CMK (cell line): ENCODE data around the gene INPP5F.
"Not testable (repeated sequence)": the region's sequence is repeated elsewhere in the genome, so short reads cannot be mapped to it uniquely, and the experiment has no call there.

Experiments
- DNase-seq: peaks from one replicate; pipeline ENCODE4 v3.0.0-alpha.2; 2010; ENCODE audit warnings: low read depth

INPP5F gene

DNA sequence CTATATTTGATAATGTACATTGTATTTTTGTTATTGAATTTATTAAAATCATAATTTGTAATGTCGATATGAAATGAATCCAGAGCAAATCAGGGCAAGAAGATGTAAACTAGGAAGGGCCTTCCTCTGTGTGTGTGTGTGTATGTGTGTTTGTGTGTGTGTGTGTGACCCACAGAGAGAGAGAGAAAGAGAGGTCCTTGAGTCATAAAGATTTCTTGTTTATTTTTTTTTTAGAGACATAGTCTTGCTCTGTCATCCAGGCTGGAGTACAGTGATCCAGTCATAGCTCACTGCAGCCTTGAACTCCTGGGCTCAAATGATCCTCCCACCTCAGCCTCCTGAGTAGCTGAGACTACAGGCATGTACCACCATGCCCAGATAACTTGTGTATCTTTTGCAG lies 50.7 kb downstream of the INPP5F start:
- DNase-seq: no peak

DNA sequence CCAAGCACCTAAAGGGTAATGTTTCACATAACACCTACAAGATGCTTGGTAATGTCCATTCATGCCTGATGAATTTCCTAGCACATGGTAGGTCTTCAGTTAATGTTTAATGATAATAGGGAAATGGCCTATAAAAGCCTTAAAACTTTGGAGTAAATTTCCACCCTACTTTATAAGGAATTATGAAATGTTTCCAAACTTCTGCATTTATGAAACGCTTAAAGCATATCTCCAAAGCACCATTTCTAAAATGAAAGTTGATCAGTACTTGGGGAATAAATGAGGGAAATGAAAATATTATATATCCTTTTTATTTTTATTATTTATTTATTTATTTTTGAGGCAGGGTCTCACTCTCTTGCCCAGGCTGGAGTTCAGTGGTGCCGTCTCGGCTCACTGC lies 51.8 kb downstream of the INPP5F start:
- no peak for DNase-seq

DNA sequence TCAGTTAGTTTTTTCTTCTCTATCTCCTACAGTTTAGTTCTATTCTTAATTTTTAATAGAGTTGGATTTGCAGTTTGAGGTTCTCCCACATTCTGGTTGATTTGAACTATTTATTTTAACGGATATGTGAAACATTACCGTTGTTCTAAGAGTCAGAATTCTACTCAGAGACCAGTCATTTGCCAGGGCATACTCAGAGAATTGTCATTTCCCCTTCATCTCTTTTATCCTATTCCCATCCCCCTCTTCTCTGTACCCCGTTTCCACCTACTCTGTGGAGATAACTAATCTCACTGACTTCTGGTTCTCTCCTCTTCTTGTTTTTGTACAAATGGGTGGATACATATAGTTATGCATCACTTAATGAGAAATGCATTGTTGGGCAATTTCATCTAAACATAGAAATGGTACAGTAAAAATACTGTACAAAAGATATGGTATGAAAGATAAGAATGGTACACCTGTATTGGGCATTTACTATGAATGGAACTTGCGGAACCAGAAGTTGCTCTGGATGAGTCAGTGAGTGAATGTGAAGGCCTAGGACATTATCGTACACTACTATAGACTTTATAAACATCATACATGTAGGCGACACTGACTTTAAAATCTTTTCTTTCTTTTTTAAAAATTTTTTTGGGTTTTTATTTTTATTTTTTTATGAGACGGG lies 53.1 kb downstream of the INPP5F start:
- no peak for DNase-seq

DNA sequence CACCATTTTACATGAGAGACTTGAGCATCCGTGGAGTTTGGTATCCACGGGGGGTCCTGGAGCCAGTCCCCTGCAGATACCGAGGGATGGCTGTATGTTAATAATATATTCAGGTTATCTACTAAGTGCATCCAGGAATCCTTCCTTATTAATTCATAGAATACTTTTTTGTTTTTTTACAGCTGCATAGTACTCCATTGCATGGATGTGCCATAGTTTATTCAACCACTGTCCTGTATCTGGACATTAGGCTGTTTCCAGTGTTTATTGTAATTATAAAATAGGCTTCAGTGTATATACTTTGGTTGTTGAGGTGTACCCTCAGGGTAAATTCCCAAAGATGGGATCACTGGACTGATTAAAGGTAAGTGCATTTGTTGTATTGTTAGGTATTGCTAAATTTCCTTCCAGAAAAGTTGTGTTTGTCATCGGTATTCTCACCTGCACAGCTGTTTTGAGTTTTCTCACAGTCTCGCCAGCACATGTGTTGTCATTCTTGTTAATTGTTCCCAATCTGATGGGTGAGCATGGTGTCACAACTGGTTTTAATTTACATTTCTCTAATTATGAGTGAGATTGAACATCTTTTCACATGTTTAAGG lies 55.1 kb downstream of the INPP5F start:
- no peak for DNase-seq

DNA sequence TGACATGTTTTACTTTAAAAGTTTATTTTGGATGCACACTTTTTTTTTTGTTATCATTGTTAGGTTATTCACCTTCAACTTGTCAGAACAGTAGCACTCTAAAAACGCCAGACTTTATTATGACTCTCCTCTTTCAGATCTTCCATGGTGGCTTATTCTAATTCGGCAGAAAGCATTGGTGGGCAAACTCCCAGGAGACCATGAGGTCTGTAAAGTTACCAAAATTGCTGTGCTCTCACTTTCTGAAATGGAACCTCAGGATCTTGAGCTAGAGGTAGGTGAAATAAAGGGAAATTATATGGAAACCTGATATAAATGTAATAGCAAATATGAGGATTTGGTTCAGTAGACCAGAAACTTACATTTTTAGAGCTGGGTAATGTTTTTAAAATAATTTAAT lies 55.6 kb downstream of the INPP5F start:
- no peak for DNase-seq

DNA sequence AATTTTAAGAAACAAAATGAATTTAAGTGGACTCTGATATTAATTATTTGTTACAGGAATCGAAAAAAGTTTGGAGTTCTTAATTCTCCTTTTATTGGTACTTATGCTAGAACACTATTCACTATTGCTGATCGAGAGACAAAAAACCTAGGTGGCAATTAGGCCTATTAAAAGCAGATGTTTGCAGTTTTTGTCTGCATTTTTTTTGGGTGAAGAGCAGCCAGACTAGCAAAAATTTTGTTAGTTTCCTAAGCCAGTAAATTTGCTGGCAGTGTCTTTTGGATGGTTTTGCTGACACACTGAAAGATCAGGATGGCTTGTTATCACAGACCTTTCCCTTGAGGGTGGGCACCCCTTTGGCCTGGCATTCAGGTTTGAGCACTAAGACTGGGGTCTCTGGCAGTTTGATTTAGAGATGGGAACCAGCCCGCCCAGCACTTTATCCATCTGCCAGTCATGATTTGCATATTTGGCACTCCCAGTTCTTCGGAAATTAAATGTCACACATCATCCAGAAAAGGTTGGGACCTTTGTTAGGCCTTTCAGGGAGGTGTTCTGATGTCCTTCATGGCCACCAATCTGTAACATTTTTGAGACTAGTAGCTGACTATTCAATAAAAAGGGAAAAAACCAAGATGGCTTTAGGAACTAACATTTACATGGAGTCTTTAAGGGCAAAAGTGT lies 57.3 kb downstream of the INPP5F start:
- DNase-seq: no peak

DNA sequence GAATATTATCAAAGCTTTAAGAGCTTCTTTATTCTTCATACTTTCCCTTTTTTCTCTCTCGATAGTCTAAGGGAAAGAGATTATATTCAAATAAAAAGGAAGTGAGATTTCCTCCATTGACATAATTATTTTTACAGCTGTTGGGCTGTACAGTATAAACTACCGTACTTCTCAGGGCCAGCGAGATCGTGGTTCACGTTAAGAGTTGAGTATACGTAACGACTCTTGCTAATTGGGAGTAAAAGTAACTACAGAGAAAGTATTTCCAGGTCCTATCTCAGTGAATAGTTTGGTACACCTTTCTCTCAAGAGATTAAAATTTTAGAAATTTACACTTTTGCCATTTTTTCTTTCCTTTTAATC lies 57.8 kb downstream of the INPP5F start:
- no peak for DNase-seq

DNA sequence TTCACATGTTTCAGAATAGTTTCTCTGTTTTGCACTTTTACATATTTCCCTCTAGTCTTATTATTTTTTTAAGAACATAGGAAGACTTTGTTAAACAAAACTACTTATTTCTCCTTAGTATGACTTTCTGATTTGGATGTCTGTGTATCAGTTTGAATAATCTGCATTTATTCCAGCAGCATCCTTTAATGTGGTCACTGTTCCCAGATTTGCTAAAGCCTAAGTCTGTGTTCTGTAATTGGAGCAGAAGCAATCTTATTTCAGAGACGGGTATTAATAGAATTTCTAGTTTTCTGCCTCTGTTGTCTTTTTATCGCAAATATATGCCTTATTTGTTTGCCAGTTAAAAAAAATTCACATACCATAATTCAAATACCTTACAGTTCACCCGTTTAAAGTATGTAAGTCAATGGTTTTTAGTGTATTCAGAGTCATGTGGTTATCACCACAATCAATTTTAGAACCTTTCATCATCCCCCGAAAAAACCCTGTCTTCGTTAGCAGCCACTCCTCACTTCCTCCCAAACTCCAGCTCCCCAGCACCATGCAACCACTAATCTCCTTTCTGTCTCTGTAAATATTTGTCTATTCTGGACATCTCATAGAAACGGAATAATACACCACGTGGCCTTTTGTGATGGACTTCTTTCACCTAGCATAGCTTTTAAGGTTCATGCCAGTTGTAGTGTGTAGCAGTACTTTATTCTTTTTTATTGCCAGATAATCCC lies 58.7 kb downstream of the INPP5F start:
- DNase-seq: peak; percentile 56

DNA sequence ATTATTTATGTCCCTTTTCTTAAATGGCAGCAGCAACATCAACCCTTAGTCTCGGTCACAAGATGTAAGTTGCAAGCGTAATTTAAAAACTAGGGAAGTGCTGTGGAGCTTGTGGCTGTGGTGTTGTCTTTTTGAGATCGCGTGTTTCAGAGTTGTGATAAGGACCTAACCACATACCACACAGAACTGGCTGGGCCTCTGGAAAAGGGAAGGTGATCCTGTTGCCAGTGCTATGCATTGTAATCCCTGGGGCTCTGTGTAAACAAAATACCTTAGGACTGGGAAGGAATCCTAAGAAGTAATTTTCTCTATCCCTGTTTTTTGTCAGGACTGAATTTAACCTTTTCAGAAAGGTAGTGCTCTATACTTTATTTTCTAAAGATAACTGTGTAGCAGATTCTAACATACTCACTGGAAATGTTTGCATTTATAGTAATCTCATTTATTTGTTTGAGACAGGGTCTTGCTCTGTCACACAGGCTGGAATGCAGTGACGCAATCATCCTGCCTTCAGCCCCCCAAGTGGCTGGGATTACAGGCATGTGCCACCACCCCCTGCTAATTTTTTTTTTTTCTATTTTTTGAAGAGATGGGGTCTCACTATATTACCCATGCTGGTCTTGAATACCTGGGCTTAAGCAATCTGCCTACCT lies 60.4 kb downstream of the INPP5F start:
- peak; percentile 61 for DNase-seq

DNA sequence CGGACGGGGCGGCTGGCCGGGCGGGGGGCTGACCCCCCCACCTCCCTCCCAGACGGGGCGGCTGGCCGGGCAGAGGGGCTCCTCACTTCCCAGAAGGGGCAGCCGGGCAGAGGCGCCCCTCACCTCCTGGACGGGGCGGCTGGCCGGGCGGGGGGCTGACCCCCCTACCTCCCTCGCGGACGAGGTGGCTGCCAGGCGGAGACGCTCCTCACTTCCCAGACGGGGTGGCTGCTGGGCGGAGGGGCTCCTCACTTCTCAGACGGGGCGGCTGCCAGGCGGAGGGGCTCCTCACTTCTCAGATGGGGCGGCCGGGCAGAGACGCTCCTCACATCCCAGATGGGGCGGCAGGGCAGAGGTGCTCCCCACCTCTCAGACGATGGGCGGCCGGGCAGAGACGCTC lies 69.3 kb downstream of the INPP5F start:
- not testable (repeated sequence) for DNase-seq

DNA sequence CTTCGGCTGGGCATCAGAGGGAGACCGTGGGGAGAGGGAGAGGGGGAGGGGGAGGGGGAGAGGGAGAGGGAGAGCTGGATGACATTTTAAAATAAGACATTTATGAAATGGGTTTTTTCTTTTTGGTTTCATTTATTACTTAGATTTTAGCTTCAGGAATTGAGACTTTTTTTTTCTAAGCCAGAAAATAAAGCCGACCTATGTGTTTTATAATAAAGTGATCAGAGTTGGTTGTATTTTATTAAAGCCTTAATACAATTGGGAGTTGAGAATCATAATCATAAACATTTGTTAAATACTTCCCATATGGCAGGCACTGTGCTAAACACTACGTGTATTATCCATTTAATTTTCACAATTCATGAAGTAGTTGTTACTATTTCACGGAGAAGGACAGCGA lies 70.2 kb downstream of the INPP5F start:
- no peak for DNase-seq

DNA sequence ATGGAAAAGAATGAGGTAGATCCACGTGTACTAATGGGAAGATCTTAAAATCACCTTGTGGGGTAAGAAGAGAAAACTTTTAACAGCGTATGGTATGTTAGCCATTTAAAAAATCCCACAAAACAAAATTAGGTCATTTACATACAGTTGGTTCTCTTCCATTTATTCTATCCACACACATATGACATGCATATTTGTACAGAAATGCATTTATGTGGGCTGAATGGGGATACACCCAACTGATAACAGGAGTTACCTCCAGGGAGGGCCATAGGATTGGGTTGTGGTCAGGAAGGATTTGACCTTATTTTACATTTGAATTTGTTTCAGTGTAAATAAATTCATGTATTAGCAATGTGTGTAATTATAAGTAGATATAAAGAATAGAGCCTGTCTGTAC lies 75.3 kb downstream of the INPP5F start:
- DNase-seq: no peak

DNA sequence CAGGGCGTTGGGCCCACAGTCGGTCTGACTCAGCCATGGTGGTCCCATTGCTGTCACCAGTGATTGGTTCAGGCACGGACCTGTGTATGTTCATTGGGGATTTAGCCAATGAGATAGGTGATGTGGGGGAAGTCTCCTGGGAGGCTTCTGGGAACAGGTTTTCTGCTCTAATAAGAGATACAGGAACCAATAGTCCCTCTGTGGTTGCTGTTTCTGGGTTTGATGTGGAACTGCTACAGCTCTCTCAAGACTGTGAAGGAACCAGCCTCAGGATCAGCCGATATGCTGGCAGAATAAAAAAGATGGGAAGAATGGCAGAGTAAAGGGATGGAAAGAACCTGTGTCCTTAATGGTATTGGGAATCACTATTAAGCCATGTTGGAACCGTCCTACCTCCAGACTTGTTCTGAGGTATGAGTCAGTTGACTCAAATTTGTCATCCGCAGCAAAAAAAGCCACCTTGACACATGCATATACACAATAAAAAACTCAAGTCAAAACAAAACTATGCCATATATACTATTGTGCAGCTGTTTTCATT lies 76.2 kb downstream of the INPP5F start:
- no peak for DNase-seq

DNA sequence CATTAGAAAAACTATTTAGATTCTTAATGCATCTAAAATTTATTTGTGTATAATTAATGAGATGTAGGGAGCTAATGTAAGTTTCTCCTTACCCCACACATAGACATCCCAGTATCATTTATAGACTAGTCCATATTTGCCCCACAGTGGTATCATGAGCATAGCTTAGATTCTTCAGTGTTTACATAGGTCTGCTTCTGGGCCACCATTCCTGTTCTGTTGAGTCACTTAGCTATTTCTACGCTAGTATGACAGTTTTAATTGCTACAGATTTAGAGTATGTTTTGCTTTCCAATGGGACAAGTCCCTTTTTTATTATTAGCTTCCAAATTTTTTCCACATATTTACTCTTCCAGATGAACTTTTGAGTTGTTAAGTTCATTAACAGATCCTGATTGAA lies 77.4 kb downstream of the INPP5F start:
- DNase-seq: no peak

DNA sequence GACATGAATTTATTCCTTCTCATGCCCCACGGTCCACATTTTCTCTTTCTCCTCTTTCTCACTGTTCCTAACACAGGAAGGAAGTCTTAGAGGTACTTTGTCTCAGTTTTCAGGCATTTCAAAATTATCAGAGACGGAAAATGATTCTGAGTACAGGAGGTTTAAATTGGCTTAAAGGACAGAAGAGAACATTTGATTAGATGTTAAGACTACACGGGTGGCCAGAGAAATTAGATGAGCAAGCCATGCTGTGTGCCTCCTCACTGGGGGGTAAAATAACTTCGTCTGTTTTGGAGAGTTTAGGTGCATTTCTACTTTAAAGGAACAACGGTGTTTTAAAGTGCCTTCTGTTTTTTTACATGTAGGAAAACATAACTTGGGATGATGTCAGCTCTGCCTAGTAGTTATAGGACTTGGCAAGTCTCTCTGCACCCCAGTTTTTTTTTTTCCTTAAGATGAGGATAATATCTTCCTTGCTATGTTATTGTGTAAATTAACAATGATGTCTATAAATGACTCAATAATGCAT lies 79.9 kb downstream of the INPP5F start:
- DNase-seq: no peak

DNA sequence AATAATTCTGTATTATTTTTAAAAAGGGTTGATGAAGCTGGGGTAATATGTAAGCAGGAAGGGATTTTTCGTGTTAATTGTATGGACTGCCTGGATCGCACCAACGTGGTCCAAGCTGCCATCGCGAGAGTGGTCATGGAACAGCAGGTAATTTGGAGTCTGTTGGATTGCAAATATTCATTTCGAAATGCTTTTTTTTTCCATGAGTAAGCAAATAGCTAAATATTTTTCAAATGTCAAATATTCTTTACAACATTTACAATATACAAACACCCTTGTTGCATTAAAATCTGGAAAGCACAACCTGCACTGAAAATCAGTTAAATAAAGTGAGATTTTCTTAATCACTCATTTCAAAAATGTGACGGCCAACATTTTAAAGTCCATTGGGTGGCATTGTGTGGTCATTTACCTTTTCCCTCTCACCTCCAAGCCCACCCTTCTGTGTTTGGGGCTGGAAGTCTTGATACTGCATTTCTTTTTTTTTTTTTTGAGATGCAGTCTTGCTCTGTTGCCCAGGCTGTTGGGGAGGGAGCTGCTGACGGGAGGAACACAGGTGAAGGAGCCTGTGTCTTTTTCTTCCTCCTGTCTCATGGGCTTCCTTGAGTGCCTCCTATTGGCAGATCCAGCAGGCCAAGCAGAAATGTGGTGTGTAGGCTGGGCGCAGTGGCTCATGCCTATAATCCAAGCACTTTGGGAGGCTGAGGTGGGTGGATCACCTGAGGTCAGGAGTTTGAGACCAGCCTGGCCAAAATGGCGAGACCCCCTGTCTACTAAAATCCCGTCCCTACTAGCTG lies 80.7 kb downstream of the INPP5F start:
- DNase-seq: no peak

DNA sequence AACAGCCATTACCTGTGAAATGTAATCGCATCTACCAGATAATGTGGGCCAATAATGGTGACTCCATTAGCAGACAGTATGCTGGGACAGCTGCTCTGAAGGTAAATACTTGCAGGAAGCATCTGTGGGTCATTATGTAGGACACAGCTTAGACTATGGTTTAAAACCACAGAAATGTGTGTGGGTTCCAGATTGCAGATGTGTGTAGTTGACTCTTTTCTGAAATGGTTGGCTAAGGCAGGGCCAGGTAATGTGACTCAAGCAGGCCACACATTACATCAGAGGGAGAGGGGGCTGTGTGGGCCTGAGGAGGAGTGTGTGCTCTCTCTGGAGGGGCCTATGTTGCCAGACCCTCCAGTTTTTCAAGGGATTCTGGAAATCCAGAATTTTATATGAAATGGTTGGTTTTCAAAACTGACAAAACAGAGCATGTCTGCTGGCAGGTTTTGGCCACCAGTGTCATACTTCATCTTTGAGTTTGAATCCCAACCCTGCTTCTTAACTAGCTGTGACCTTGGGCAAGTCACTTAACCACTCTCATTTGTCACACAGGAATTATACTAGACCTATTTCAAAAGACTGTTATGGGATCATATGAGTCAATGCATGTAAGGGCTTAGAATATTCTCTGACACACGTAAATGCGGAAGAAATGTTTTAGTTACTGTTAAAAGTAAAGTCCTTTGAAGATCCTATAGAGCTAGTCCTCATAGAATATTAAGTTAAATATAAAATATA lies 82.3 kb downstream of the INPP5F start:
- DNase-seq: no peak

DNA sequence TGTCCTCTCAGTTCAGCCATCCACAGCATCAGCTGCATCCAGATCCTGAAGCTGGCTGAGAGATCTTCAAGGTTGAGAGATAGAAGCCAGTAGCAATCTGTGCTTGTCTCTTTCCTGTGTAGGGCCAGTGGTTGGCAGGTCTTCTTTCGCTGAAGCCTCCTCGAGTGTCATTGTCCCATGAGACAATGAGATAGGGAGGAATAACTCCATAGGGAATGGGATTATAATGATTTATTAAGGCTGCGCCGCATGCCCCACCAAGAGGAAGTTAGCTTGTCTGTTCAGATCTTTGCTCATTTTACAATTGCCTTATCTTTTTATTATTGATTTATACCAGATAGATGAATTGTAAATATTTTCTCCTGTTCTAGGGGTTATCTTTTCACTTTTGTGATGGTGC lies 85.3 kb downstream of the INPP5F start:
- DNase-seq: no peak

DNA sequence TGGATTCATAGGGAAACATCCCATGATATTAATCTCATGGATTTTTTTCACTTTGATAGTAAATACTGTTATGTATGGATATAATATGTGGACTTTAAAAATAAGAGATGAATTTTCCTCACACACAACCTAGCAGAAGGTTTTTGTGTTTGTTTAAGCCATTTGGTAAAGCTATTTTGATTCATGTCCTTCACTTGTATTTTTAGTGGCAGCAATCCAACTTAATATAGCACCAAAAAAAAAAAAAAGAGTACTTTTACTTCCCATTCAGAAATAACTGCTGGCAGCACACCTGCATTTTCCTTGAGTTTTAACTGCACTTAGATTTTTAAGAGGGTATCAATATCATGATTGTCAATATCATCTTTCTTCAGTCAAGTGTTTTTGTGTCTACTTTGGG lies 86.8 kb downstream of the INPP5F start:
- no peak for DNase-seq

DNA sequence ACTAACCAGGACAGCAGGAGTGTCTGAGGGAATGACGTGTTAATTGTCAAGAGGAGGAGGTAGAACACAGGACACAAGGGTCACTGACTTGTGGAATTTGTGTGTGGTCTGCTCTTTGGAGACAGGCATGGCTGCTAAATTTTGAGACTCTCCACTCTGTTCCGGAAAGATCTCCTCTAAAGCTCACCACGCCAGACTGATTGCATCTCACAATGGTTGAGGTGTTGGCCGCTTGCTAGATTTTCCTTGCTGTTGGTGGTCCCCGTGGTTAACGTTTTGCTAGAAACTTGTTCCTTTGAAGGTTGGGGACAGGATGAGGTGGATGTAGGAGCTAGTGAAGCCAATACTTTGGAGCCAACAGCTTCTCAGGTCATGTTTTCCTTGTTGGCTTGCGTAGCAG lies 89.8 kb downstream of the INPP5F start:
- no peak for DNase-seq
